K562 (cell line): ENCODE results near the gene PTCHD4. TPM values are rescaled to one million over a fixed set of nuclear protein-coding genes. Genes with fewer than 3 reads are reported as not detected.

Experiments used
- ATAC-seq: fragments of 200-7000 bp; cut with Tn5 transposase; 3 replicates; pipeline ENCODE4 v1.9.1; 2020; ENCODE audit warnings: moderate library complexity
- BruUV-seq: library from RNA; stranded (reverse); fragments of 400-500 nt; replicated peaks from 2 replicates; lab custom pipeline; 2021; lab: Mats Ljungman, UMichigan
- CTCF ChIA-PET: fragments of 300-600 bp; formaldehyde crosslinking; extraction: SDS; loops from one replicate; lab custom pipeline; 2021; ENCODE audit warnings: low intra/inter-chr PET ratio; lab: Yijun Ruan, JAX
- POLR2A ChIA-PET: fragments of 300-600, 350-650 bp; sonication (Branson Sonifier 250); formaldehyde crosslinking; extraction: SDS; loops from one replicate; lab custom pipeline; 2021; ENCODE audit warnings: antibody characterized with exemption, inconsistent platforms; lab: Yijun Ruan, JAX
- DNase-seq, 4 experiments: peaks; one replicate each; pipeline versions ENCODE4 v3.0.0 to v3.0.0-alpha.2; 2011 to 2018; ENCODE audit warnings: low spot score in 3 of 4, mixed read lengths in 3 of 4; ENCODE audit errors: extremely low read depth in 1 of 4
- FAIRE-seq: peaks from 2 replicates; lab custom pipeline; 2011; peaks lifted over from hg19 to GRCh38; lab: Jason Lieb, UNC
- H2AFZ ChIP-seq: 2 replicates; pipeline ENCODE4 v1.6.0; 2011; ENCODE audit warnings: low read depth, low read length, control low read depth, inconsistent platforms
- H3K27ac ChIP-seq: fragments of 200-600 bp; 3 replicates; pipeline ENCODE4 v1.8.0; 2011; ENCODE audit warnings: low read depth, mild to moderate bottlenecking, control low read depth, inconsistent platforms, low read length, moderate library complexity, mixed read lengths; ENCODE audit errors: extremely low read depth
- H3K27me3 ChIP-seq, 2 experiments: fragments of 300-600 bp in 1 of 2; 2 replicates in 1 of 2; 3 replicates in 1 of 2; pipeline versions ENCODE4 v1.6.0 to v1.8.0; 2011; ENCODE audit warnings: inconsistent platforms in 2 of 2, low read length in 2 of 2, mild to moderate bottlenecking in 1 of 2, mixed read lengths in 1 of 2, moderate library complexity in 1 of 2; ENCODE audit not compliant: control insufficient read depth in 2 of 2, insufficient read depth in 2 of 2
- H3K36me3 ChIP-seq: fragments of 300-600 bp; 3 replicates; pipeline ENCODE4 v1.8.0; 2011; ENCODE audit warnings: mild to moderate bottlenecking, low read length, inconsistent platforms; ENCODE audit not compliant: control insufficient read depth, insufficient read depth
- H3K4me1 ChIP-seq, 2 experiments: fragments of 200-600 bp in 1 of 2; replicated peaks in 1 of 2; 2 replicates in 1 of 2; 3 replicates in 1 of 2; pipeline versions ENCODE4 v1.5.1 to v1.8.0; 2011; ENCODE audit warnings: inconsistent platforms in 2 of 2, low read length in 2 of 2, mild to moderate bottlenecking in 1 of 2, mixed read lengths in 1 of 2, moderate library complexity in 1 of 2; ENCODE audit not compliant: control insufficient read depth in 2 of 2, insufficient read depth in 2 of 2
- H3K4me2 ChIP-seq: 2 replicates; pipeline ENCODE4 v1.6.1; 2011; ENCODE audit warnings: low read length, control low read depth, inconsistent platforms, mixed read lengths; ENCODE audit not compliant: insufficient read depth
- H3K4me3 ChIP-seq: fragments of 200-600 bp; sonication (generic), shearing (Covaris generic); 2 replicates; pipeline ENCODE4 v1.5.1; 2016; ENCODE audit warnings: control low read depth, inconsistent platforms
- H3K79me2 ChIP-seq: fragments of 200-600 bp; 3 replicates; pipeline ENCODE4 v1.8.0; 2011; ENCODE audit warnings: low read length, inconsistent platforms; ENCODE audit not compliant: control insufficient read depth, insufficient read depth
- H3K9ac ChIP-seq, 2 experiments: 2 replicates each; pipeline versions ENCODE4 v1.6.0 to v1.6.1; 2011; ENCODE audit warnings: low read depth in 2 of 2, low read length in 2 of 2, control low read depth in 1 of 2, inconsistent platforms in 1 of 2, mild to moderate bottlenecking in 1 of 2, mixed read lengths in 1 of 2; ENCODE audit not compliant: insufficient read depth in 1 of 2
- H3K9me1 ChIP-seq: one replicate; pipeline ENCODE4 v1.6.0; 2011; ENCODE audit warnings: inconsistent platforms, mild to moderate bottlenecking, low read length, moderate library complexity; ENCODE audit not compliant: control insufficient read depth, insufficient read depth
- H3K9me3 ChIP-seq: replicated peaks from 2 replicates; pipeline ENCODE4 v1.5.1; 2011; ENCODE audit warnings: low read depth, low read length, inconsistent platforms; ENCODE audit not compliant: control insufficient read depth, insufficient read depth
- H4K20me1 ChIP-seq: replicated peaks from 2 replicates; pipeline ENCODE4 v1.6.1; 2011; ENCODE audit warnings: low read length, inconsistent platforms, mixed read lengths; ENCODE audit not compliant: control insufficient read depth, insufficient read depth
- DNMT1 ChIP-seq: fragments of 450-650 bp; IDR thresholded peaks from 2 replicates; pipeline ENCODE4 v1.6.1; 2016; ENCODE audit warnings: antibody characterized with exemption, mild to moderate bottlenecking
- EP400 ChIP-seq: fragments of 450-650 bp; IDR thresholded peaks from 2 replicates; pipeline ENCODE4 v1.6.1; 2017; ENCODE audit warnings: antibody characterized with exemption, mild to moderate bottlenecking, moderate library complexity
- ERF ChIP-seq: fragments of 450-650 bp; formaldehyde crosslinking; IDR thresholded peaks from 2 replicates; pipeline ENCODE4 v1.4.0; 2020; ENCODE audit warnings: mild to moderate bottlenecking, mixed read lengths
- EWSR1 ChIP-seq: fragments of 450-650 bp; IDR thresholded peaks from 2 replicates; pipeline ENCODE4 v1.6.1; 2018; ENCODE audit warnings: borderline replicate concordance, mild to moderate bottlenecking, low read depth, moderate library complexity; ENCODE audit not compliant: partially characterized antibody
- MTA2 ChIP-seq: fragments of 450-650 bp; IDR thresholded peaks from 2 replicates; pipeline ENCODE4 v1.6.1; 2016; ENCODE audit warnings: low read depth
- MXI1 ChIP-seq: IDR thresholded peaks from 2 replicates; pipeline ENCODE4 v1.6.1; 2011; ENCODE audit warnings: low read depth, mild to moderate bottlenecking, improper control_type of control experiment, low read length
- NFE2L1 ChIP-seq: fragments of 450-650 bp; IDR thresholded peaks from 2 replicates; pipeline ENCODE4 v1.6.1; 2016; ENCODE audit warnings: missing genetic modification characterization, low read depth, mild to moderate bottlenecking, missing compliant biosample characterization, moderate library complexity, borderline replicate concordance
- NFYB ChIP-seq: IDR thresholded peaks from 2 replicates; pipeline ENCODE4 v1.6.1; 2011; ENCODE audit warnings: mild to moderate bottlenecking, moderate library complexity; ENCODE audit not compliant: insufficient read length; ENCODE audit errors: extremely low read depth
- PTBP1 ChIP-seq: fragments of 200-400 bp; formaldehyde crosslinking; IDR thresholded peaks from 2 replicates; pipeline ENCODE4 v1.6.1; 2017; ENCODE audit warnings: low read depth, low read length
- RBM17 ChIP-seq: fragments of 200-400 bp; formaldehyde crosslinking; IDR thresholded peaks from 2 replicates; pipeline ENCODE4 v1.6.1; 2017; ENCODE audit warnings: low read depth, mild to moderate bottlenecking, low read length, borderline replicate concordance
- SRSF1 ChIP-seq: fragments of 200-400 bp; formaldehyde crosslinking; IDR thresholded peaks from 2 replicates; pipeline ENCODE4 v1.6.1; 2017; ENCODE audit warnings: mild to moderate bottlenecking, low read depth, low read length, moderate library complexity
- YY1 ChIP-seq, 3 experiments: IDR thresholded peaks; 2 replicates each; pipeline ENCODE4 v1.6.1; 2011; ENCODE audit warnings: low read length in 2 of 3, mild to moderate bottlenecking in 2 of 3, moderate library complexity in 2 of 3, borderline replicate concordance in 1 of 3, control low read depth in 1 of 3, low read depth in 1 of 3; ENCODE audit not compliant: insufficient read depth in 3 of 3, insufficient replicate concordance in 2 of 3, control insufficient read depth in 1 of 3, insufficient read length in 1 of 3; ENCODE audit errors: extremely low read depth in 1 of 3
- ZNF224 ChIP-seq: sonication (generic); formaldehyde crosslinking; IDR thresholded peaks from 2 replicates; pipeline ENCODE4 v1.8.0; 2022; ENCODE audit warnings: mild to moderate bottlenecking, missing genetic modification reagents
- ZNF354B ChIP-seq: fragments of 250-450 bp; sonication (Bioruptor Pico); IDR thresholded peaks from 2 replicates; pipeline ENCODE4 v1.4.0; 2020
- in situ Hi-C: fragments of 300-500 bp; cut with MboI; formaldehyde crosslinking; loops from 4 replicates; pipeline ENCODE4 v1.15.0; 2018; ENCODE audit warnings: inconsistent platforms, mixed read lengths
- intact Hi-C: fragments of 100-400 bp; cut with micrococcal nuclease; formaldehyde crosslinking; loops from 2 replicates; pipeline ENCODE4 v1.14.2; 2022
- polyA plus RNA-seq, 8 experiments: library from polyadenylated mRNA; depleted of rRNA in 4 of 8; stranded (reverse) in 5 of 8; unstranded in 3 of 8; fragments of >200 nt; fragmentation: Nextera tagmentation in 2 of 8; fragmentation: Illumina TruSeq in 1 of 8; extraction: Ambion mirVana in 2 of 8; extraction: Trizol in 1 of 8; gene quantifications; 2 replicates each; pipeline versions ENCODE4 v1.2.1 to v1.2.3, GENCODE V29; 2011 to 2014; ENCODE audit warnings: inconsistent platforms in 1 of 8, missing spikeins in 1 of 8
- total RNA-seq, 7 experiments: library from RNA; depleted of rRNA in 6 of 7; stranded (reverse); fragments of >200 nt in 6 of 7; fragmentation: Illumina TruSeq in 2 of 7; extraction: Trizol in 2 of 7; gene quantifications; 2 replicates each; pipeline versions ENCODE4 v1.2.1 to v1.2.3, GENCODE V29; 2011 to 2021; ENCODE audit warnings: low replicate concordance in 1 of 7
- TF ChIP-seq, protein P1 (sequence below), 2 experiments: fragments of 450-650 bp in 1 of 2; sonication (generic) in 1 of 2; formaldehyde crosslinking in 1 of 2; IDR thresholded peaks in 1 of 2; conservative IDR thresholded peaks in 1 of 2; 2 replicates each; pipeline versions ENCODE4 v1.6.1 to v1.8.1; 2016 to 2023; ENCODE audit warnings: mild to moderate bottlenecking in 2 of 2, moderate library complexity in 2 of 2, inconsistent platforms in 1 of 2, missing genetic modification reagents in 1 of 2
- TF ChIP-seq, protein P2 (sequence below): IDR thresholded peaks from 2 replicates; pipeline ENCODE4 v1.6.1; 2011; ENCODE audit not compliant: insufficient read length; ENCODE audit errors: extremely low read depth
- TF ChIP-seq, protein P3 (sequence below): fragments of 450-650 bp; IDR thresholded peaks from 2 replicates; pipeline ENCODE4 v1.6.1; 2016
- TF ChIP-seq, protein P4 (sequence below), 2 experiments: fragments of 200-800 bp in 1 of 2; sonication (Bioruptor generic) in 1 of 2; sonication (generic) in 1 of 2; formaldehyde crosslinking in 1 of 2; IDR thresholded peaks in 1 of 2; conservative IDR thresholded peaks in 1 of 2; 2 replicates each; pipeline versions ENCODE4 v1.5.0 to v1.6.1; 2016 to 2020; ENCODE audit warnings: missing compliant biosample characterization in 1 of 2, missing genetic modification characterization in 1 of 2, missing genetic modification reagents in 1 of 2

The PTCHD4 gene
- total and polyA plus RNA-seq, 9 of the 15 experiments (the other 6 are each of a cell fraction or from before 2014, with no cell fraction given), result not detected

DNA sequence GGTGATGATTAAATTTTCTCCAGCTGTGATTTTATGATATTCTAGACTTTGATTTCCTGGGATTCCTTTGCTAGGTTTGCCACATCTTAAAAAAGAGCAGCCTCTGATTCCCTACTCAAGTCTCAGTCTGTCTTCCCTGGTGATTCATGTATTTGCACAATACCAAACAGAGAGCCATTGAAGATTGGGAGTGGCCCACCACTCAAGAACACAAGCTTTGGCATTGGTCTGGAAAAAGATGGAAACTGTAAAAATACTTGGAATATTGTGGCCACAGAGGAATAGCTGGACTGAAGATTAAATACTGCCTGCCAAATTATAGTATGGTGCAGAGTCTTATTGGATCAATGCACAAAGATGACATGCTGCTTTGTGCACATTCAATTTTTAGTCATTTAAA is 32.9 kb downstream of the PTCHD4 start (continued):
- TF ChIP-seq, protein P1, sequence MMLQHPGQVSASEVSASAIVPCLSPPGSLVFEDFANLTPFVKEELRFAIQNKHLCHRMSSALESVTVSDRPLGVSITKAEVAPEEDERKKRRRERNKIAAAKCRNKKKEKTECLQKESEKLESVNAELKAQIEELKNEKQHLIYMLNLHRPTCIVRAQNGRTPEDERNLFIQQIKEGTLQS (IDR thresholded peaks at IDR 0.05), result no peak
- TF ChIP-seq, protein P1 (CRISPR knock-in tag; conservative IDR thresholded peaks at IDR 0.05), result no peak
- no peak for TF ChIP-seq NFYB
- TF ChIP-seq SRSF1, result no peak
- no peak for TF ChIP-seq EWSR1
- no peak for TF ChIP-seq YY1 (IDR thresholded peaks at IDR 0.05; ENCODE audit: borderline replicate concordance in 1 of 3, control insufficient read depth in 1 of 3, extremely low read depth in 1 of 3, insufficient read depth in 3 of 3, insufficient read length in 1 of 3, insufficient replicate concordance in 2 of 3, low read depth in 1 of 3, low read length in 2 of 3)
- TF ChIP-seq ERF (CRISPR knock-in tag), result no peak
- no peak for TF ChIP-seq RBM17
- TF ChIP-seq MXI1, result no peak
- TF ChIP-seq ZNF354B, result no peak
- TF ChIP-seq PTBP1, result no peak

DNA sequence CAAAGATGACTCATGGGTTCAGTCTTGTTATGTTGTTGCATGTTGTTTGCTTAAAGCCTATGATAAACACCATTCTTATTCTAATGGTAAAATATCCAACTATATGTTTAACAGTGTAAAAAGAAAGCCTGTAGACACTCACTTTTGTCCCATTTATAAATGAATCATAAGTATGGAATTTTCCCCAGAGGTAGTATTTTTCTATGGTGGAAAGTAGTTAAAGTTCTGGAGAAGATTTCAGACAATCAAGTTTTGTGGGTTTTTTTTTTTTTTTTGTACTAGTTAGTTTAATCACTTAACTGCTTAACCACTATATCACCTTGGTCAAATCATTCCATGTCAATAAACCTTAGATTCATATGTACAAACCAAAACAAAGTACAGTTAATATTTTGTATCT is 35.8 kb downstream of the PTCHD4 start:
- no peak for FAIRE-seq
- Histone ChIP-seq H3K9me3 (no peaks in the 10 kb centered on the region), H3K36me3 (no peaks in the 10 kb centered on the region), H3K4me2 (no peak overlapping the region), H3K27ac (no peak overlapping the region), H3K4me1 (no peaks in the 10 kb centered on the region), H4K20me1 (no peaks in the 10 kb centered on the region), H3K9me1 (no peaks in the 10 kb centered on the region), H2AFZ (no peak overlapping the region), H3K27me3 (no peaks in the 10 kb centered on the region), H3K9ac (no peak overlapping the region), H3K4me3 (no peak overlapping the region), H3K79me2 (no peaks in the 10 kb centered on the region)
- POLR2A ChIA-PET, result no interaction called here
- in situ Hi-C loops, result no loop called here
- no peak for DNase-seq
- intact Hi-C loops, result no loop called here
- no TSS peak for BruUV-seq
- ATAC-seq, result no peak
- CTCF ChIA-PET, result no interaction called here
- no peak for TF ChIP-seq DNMT1
- TF ChIP-seq, protein P2, sequence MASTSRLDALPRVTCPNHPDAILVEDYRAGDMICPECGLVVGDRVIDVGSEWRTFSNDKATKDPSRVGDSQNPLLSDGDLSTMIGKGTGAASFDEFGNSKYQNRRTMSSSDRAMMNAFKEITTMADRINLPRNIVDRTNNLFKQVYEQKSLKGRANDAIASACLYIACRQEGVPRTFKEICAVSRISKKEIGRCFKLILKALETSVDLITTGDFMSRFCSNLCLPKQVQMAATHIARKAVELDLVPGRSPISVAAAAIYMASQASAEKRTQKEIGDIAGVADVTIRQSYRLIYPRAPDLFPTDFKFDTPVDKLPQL, result no peak
- no peak for TF ChIP-seq NFE2L1 (tag)
- TF ChIP-seq, protein P3, sequence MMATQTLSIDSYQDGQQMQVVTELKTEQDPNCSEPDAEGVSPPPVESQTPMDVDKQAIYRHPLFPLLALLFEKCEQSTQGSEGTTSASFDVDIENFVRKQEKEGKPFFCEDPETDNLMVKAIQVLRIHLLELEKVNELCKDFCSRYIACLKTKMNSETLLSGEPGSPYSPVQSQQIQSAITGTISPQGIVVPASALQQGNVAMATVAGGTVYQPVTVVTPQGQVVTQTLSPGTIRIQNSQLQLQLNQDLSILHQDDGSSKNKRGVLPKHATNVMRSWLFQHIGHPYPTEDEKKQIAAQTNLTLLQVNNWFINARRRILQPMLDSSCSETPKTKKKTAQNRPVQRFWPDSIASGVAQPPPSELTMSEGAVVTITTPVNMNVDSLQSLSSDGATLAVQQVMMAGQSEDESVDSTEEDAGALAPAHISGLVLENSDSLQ, result no peak
- TF ChIP-seq EP400, result no peak
- TF ChIP-seq, protein P4, sequence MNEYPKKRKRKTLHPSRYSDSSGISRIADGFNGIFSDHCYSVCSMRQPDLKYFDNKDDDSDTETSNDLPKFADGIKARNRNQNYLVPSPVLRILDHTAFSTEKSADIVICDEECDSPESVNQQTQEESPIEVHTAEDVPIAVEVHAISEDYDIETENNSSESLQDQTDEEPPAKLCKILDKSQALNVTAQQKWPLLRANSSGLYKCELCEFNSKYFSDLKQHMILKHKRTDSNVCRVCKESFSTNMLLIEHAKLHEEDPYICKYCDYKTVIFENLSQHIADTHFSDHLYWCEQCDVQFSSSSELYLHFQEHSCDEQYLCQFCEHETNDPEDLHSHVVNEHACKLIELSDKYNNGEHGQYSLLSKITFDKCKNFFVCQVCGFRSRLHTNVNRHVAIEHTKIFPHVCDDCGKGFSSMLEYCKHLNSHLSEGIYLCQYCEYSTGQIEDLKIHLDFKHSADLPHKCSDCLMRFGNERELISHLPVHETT (CRISPR knock-in tag; conservative IDR thresholded peaks at IDR 0.05 in 1 of 2, IDR thresholded peaks at IDR 0.05 in 1 of 2), result no peak
- no peak for TF ChIP-seq MTA2
- no peak for TF ChIP-seq ZNF224 (CRISPR knock-in tag)
